ENCODE data around the gene ATP6AP1.
A peak's percentile ranks its signal among the peaks of the same experiment; 100 is the strongest.

The ATP6AP1 gene

DNA sequence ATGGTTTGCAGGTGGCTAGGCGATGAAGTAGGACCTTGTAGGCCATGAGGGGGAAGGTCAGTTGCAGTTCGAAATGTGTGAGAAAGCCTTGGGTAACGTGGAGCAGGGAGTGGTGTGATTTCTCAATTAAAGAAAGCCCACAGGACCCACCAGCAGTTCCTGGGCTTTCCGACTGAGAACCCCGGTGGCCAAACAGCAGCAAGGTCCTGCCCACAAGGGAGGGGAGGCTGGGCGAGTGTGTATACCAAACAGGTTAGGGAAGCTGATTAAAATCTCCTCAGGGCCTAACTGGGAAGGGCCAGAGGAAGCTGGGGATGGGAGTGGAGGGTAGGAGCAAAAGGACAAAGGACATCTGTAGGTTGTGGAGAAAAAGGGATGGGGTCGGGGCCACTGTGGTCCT, 2.4 kb downstream of the ATP6AP1 start:
- DNase-seq = no peak

GRCh38 chrX:154431341-154431740, 2.9 kb downstream of the ATP6AP1 start:
- no peak for DNase-seq

DNA sequence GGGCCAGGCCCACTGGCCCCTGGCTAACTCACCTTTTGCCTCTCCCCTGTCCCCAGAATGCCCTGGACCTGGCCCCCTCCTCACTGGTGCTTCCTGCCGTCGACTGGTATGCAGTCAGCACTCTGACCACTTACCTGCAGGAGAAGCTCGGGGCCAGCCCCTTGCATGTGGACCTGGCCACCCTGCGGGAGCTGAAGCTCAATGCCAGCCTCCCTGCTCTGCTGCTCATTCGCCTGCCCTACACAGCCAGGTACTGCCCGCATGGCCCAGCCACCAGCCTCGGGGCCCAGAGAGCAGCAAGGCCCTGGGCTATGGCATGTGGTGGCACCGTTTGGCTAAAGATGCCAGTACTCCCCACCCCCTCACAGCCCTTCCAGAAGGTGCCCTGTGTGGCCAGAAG, 3.7 kb downstream of the ATP6AP1 start:
- no peak for DNase-seq

- DNase-seq = no peak
These were observed 5.1 kb downstream of the ATP6AP1 start for GRCh38 chrX:154433605-154434004.

DNA sequence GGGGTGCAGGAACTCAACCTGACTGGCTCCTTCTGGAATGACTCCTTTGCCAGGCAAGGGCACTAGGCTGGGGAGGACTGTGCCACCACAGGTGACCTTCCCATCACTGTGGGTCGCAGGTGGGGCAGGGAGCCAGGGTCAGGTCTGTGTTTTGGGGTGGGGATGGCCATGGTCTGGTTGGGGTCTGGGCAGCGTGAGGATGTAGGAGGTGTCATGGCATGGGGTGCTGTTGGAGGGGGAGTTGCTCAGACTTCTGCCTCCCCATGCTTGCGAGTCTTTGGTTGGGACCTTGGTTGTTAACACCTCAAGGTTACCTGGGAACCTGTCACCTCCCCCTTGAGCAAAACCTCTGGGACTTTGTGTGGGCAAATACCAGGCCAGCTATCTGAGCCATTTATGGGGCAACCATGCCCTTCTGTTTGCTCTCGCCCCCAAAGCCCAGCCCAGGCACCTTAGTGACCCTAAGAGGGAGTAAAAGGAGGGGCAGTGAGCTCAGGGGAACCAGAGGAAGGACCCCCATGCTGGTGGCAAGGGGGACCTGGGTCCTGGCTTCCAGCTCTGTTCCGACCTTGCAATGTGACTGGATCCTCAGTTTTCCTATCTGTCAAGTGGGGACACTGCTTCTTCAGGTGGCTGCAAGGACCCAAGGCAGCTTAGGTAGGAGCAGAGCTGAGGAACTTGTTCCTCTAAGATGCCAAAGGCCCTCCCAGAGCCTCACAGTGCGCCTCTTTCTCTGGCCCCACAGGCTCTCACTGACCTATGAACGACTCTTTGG, 6.1 kb downstream of the ATP6AP1 start:
- no peak for DNase-seq

GRCh38 chrX:154435171-154435733, 6.8 kb downstream of the ATP6AP1 start:
- DNase-seq = no peak

DNA sequence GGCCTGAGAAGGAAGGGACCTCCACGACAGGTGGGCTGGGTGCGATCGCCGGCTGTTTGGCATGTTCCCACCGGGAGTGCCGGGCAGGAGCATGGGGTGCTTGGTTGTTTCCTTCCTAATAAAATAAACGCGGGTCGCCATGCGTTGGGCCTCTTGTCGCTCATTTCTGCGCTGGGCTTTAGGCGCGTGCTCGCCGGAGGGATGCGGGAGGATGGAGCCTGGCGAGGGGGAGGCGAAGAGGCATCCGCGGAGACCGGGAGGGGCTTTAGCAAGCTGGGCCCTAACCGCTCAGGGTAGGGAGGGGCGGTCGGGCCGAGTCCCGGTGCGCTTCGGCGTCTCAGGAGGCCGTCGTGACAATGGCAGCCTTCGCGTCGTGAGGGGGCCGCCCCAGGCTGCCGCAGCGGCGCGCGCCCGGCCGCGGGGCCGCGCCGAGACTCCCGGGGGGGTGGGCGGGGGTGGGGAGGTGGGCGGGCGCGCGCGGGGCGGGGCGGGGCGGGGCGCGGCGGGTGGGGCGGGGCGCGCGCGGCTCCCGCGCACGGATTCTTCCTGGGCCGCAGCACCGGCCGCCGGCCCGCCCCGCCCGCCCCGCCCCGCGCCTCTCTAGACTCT, 8.0 kb downstream of the ATP6AP1 start:
- peak; percentile 54 for DNase-seq

GRCh38 chrX:154436983-154437752, 8.7 kb downstream of the ATP6AP1 start, which contains the start of gene GDI1:
GDI1 (plus strand) TSS chrX:154437154; CDS start chrX:154437255, 101 bp downstream.
- peak; percentile 55 for DNase-seq

DNA sequence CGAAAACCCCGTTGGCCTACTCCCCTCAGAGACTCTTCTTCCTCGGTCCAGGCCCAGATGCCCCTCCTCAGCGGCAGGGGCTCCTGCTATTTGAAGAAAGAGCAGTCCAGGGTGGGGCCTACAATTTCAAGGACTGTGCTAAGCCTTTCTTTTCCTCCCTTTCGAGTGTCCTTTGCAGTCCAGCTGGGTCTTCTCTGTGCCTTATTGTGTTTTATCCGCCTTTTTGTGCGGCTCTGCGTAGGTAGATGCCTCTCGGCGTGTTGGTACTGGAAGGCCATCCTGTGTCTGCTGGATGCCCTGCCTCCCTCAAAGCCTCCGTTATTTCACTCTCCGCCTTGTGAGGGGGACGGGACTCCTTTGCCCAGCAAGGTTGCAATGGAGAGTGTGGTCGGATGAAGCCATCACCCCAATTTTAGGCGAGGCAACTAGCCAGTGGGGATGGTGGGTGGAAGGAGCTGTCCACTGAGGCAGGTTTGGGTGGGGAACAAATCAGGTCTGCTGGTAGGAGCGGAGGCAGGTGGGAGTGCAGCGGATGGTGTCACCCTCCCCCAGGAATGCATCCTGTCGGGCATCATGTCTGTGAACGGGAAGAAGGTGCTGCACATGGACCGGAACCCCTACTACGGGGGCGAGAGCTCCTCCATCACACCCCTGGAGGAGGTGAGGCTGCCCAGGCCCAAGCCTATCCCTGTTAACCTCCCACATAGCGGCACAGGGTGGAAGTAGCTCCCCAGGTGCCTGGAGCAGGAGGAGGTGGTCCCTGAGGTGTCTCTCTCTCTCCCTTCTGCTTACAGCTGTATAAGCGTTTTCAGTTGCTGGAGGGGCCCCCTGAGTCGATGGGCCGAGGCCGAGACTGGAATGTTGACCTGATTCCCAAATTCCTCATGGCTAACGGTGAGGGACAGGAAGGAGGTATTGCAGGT, 9.8 kb downstream of the ATP6AP1 start:
- DNase-seq = no peak

DNA sequence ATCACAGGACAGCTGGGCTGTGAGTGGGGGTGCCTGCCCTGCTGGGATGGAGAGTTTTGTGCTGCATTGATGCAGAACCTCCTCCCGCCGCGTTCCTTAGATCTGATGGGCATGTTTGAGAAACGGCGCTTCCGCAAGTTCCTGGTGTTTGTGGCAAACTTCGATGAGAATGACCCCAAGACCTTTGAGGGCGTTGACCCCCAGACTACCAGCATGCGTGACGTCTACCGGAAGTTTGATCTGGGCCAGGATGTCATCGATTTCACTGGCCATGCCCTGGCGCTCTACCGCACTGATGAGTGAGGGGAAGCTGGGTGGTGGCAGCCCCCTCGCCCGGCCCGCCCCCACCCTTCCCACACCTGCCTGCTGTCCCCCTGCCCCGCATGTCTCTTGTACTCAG, 11.4 kb downstream of the ATP6AP1 start:
- no peak for DNase-seq

DNA sequence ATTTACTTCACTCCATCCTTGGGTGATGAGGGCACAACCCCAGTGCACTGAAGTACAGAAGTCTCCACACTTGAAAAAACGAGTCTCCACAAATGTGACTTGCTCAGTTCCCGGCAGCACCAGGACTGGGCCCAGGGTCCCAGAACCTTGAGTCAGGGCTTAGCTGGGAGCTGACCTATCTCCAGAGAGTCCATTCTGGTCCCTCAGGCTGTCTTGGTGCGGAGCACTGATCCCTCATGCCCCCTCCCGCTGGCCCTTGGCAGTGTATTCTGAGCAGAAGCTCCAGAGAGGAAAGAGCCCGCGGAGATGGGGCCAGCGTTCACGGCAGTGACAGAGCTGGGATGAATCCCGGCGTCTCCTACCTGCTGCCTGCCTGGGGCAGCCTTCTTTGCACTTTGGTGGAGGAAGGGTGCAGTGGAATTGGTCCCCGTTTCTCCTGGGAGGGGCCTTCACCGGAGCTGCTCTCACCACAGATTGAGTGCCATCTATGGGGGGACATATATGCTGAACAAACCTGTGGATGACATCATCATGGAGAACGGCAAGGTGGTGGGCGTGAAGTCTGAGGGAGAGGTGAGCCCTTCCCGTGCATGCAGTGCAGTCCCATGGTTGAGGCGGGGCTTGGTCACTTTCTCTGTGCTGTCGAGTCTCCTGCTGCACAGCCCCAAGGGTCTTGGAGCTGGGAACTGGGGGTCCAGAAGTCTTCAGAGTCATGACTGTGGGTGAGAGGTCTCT, 12.3 kb downstream of the ATP6AP1 start:
- DNase-seq = no peak

DNA sequence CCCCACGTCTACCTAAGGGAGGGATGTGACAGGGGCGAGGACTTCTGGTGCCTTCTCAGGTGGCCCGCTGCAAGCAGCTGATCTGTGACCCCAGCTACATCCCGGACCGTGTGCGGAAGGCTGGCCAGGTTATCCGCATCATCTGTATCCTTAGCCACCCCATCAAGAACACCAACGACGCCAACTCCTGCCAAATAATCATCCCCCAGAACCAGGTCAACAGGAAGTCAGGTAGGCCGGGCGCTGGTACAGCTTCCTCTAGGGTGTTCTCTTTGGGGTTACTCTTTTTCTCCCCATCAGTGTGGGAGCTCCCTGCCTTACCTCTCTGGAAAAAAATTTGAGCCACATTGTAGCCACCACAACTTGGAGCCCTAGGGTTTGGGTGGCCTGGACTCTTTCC, 13.1 kb downstream of the ATP6AP1 start:
- DNase-seq = no peak

DNA sequence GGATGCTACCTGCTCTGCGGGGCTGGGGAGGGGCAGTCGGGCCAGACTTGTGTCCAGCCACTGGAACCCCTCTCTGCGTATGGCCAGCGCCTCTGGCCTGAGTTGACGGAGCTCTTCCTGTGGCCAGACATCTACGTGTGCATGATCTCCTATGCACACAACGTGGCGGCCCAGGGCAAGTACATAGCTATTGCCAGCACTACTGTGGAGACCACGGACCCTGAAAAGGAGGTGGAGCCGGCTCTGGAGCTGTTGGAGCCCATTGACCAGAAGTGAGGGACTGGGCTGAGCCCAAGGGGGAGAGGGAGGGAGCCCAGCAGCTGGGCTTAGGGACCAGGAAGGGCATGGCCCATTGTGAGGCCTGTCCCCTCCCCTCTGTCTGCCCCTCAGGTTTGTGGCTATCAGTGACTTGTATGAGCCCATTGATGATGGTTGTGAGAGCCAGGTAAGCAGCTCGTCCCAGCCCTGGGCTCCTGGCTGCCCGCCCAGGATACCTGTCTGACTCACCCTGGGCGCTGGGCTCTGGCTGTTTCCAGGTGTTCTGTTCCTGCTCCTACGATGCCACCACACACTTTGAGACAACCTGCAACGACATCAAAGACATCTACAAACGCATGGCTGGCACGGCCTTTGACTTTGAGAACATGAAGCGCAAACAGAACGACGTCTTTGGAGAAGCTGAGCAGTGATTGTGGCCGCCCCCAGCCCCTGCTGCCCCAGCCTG, 13.7 kb downstream of the ATP6AP1 start:
- DNase-seq = no peak

GRCh38 chrX:154443479-154443910, 15.0 kb downstream of the ATP6AP1 start:
- DNase-seq = no peak

- DNase-seq = peak; percentile 77
These were observed 15.7 kb downstream of the ATP6AP1 start, which contains the start of gene FAM50A for GRCh38 chrX:154443992-154444754. FAM50A (plus strand) TSS chrX:154444141; CDS start chrX:154444236, 95 bp downstream.

DNA sequence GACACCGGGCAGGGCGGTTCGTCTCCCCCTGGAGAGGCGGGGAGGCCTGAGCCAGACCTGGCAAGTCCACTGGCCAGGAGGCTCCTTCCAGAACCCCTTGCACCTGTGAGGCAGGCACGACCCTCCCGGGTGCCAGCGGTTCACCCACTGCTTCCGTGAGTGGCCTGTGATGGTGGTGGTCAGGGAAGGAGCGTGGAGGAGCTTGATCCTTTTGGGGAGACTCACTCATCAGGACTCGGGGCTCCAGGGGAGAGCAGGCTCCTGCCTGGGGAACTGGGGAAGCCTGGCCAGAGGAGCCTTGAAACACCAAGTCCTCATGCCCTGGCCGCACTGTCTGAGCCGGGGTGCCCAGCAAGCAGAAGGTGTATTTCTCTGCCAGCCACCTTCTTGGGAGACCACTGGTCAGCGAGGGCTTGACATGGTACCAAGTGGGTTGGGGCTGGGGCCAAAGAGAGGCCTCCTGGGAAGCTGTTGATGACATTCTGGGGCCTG, 16.3 kb downstream of the ATP6AP1 start:
- DNase-seq = no peak

DNA sequence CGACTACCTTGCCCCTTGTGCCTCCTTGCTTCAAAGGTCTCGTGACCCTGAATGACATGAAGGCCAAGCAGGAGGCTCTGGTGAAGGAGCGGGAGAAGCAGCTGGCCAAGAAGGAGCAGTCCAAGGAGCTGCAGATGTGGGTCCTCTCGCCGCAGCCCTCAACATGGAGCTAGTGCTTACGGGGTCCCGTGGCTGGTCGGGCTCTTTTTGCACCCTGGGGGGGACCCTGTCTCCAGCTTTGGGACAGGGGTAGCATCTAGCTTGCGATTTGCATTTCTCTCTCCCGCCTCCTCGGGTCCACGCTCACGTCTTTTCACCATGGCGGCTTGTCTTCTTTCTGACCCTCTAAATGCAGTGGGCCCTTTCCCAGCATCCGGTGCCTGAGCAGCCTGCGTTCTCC, 17.3 kb downstream of the ATP6AP1 start:
- no peak for DNase-seq

DNA sequence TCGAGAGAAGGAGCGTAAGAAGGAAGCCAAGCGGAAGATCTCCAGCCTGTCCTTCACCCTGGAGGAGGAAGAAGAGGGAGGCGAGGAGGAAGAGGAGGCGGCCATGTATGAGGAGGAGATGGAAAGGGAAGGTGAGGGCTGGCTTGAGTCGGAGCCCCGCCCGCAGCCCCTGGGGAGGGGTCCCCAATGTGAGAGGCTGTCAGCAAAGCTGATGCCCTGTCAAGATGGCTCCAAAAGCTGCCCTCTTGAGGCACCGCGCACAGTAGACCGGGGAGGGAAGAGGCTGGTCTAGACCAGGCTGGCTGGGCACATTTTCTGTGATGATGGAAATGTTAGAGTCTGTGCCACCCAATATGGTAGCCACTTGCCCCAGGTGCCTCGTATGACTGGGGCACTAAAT, 18.0 kb downstream of the ATP6AP1 start:
- DNase-seq = no peak

DNA sequence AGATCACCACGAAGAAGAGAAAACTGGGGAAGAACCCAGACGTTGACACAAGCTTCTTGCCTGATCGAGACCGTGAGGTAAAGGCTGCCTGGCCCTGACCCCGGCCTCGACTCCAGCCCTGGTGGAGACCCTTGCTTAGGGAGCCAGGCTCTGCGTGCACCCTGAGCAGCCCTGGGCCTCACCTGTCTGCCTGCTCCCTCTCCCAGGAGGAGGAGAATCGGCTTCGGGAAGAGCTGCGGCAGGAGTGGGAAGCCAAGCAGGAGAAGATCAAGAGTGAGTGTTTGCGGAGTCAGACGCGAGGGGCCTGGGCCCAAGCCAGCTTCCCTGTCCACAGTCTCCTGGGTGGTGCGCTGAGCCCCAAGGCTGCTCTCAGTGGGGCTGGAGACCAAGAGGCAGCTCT, 20.0 kb downstream of the ATP6AP1 start:
- DNase-seq = no peak

- no peak for DNase-seq
These were observed 21.1 kb downstream of the ATP6AP1 start for GRCh38 chrX:154449618-154450017.
